ENCODE data around the gene PLIN1. TPM values are rescaled to one million over a fixed set of nuclear protein-coding genes. Genes with fewer than 3 reads are reported as not detected.

Gene PLIN1
- total RNA-seq, 4 donors from 2014 or later = 465 to 1,383 (median 891) TPM

DNA sequence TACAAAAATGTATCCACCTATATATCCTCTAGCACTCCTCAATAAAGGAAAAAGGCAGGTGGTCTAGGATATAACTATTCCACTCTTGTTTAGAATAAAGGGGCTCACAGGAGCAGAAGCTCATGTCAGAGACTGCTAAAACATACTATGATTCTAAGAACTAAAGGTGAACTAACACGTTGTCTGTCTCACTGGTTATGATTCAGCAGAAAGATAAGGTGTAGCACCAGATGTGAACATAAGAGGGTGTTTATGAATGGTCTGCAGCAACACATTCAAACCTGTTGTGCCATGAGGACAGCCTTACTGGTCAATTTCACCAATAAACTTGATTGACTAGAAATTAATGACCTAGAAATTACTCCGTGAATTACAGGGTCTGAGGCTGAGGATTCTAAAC is 6.8 kb upstream of the PLIN1 start:
- TF ChIP-seq CTCF (IDR thresholded peaks at IDR 0.05) = no peak
- no peak for DNase-seq (ENCODE audit: low spot score)
- no peak for ATAC-seq (ENCODE audit: low FRiP score)

DNA sequence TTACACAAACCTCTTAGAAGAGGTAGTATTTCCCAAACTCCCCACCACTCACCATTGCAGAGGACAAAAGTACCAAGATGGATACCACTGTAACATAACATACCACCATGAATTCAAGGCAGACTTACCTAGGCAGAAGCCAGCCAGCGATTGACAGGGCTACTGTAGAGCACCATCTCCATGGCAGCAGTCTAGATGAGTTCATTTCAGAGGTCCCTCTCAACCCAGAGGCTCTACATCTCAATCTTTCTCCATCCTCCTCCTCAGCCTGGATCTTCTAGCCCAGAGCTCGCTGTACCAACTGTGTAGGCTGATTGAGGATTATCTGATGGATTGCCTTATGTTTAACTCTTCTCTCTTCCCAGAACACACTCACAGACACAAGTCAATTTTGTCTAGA is 2.0 kb upstream of the PLIN1 start:
- ATAC-seq (ENCODE audit: low FRiP score) = no peak
- no peak for DNase-seq (ENCODE audit: low spot score)
- TF ChIP-seq CTCF (IDR thresholded peaks at IDR 0.05) = no peak

GRCh38 chr15:89680282-89680873 is 1.2 kb upstream of the PLIN1 start:
- no peak for DNase-seq (ENCODE audit: low spot score)
- peak; percentile 92 for ATAC-seq (ENCODE audit: low FRiP score)

DNA sequence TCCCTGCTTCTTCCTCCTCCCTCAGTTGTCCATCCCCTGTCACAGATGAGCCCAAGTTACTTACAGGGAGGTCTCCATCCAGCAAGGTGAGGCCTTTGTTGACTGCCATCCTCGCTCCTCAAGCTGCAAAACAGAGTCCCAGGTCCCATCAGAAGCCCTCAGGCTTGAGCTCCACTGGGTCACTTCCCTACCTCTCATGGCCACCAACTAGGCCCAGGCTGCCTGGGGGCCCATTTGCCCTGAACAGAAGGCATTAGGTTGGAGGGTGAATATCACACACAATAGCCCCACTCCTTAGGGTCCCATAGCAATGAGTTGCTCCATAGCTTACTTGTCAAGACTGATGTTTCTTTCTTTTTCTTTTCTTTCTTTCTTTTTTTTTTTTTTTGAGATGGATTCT is 1.8 kb downstream of the PLIN1 start:
- DNase-seq (ENCODE audit: low spot score) = no peak
- no peak for ATAC-seq (ENCODE audit: low FRiP score)
- no peak for TF ChIP-seq CTCF (IDR thresholded peaks at IDR 0.05)

More at GRCh38 chr15:89680282-89680873, 1.2 kb upstream of the PLIN1 start:
- no peak for TF ChIP-seq CTCF (IDR thresholded peaks at IDR 0.05)

DNA sequence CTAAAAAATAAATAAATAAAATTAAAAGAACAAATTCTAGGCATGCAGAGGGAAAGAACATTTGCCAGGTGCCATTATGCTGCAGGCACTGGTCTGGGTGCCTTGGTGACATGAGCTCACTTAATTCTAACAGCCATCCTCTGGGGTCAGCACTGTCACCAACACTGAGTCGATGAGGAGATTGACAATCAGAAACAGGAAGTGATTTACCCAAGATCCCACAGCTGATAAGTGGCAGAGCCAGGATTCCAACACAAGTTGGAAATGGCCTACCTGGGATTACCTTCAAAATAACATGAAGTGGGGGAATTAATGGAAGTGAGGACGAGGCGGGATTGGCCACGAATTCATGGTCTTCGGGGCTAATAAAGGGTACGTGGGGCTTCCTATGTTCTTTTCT is 3.6 kb downstream of the PLIN1 start:
- no peak for TF ChIP-seq CTCF (IDR thresholded peaks at IDR 0.05)
- no peak for DNase-seq (ENCODE audit: low spot score)
- no peak for ATAC-seq (ENCODE audit: low FRiP score)

DNA sequence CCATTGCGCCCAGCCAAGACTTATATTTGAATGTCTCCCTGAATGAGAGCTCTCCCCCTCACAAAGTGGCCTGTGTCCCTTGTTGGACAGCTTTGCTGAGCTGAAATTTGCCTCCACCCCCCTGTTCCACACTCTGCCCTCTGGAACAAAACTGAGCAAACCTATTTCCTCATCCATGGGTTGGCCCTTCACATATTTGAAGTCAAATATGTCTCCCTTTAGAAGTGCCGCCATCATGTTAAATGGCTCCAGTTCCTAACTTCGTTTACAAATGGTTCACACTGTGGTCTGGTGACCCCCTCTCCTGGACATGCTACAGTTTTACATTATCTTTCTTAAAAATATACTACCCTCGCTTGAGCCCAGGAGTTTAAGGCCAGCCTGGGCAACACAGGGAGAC is 4.6 kb downstream of the PLIN1 start:
- TF ChIP-seq CTCF (IDR thresholded peaks at IDR 0.05) = no peak
- no peak for DNase-seq (ENCODE audit: low spot score)
- ATAC-seq (ENCODE audit: low FRiP score) = no peak

- TF ChIP-seq CTCF (IDR thresholded peaks at IDR 0.05) = no peak
- DNase-seq (ENCODE audit: low spot score) = no peak
- ATAC-seq (ENCODE audit: low FRiP score) = no peak
These were observed 6.0 kb downstream of the PLIN1 start for GRCh38 chr15:89673165-89673512.

All from omental fat pad (tissue), 4 donors.